Thoracic aorta (tissue), 2 donors: ENCODE results near the gene SEC14L5. TPM values are rescaled to one million over a fixed set of nuclear protein-coding genes. Genes with fewer than 3 reads are reported as not detected.
"Not testable (repeated sequence)": the region's sequence is repeated elsewhere in the genome, so short reads cannot be mapped to it uniquely, and the experiment has no call there.

Experiments used
- ATAC-seq: fragments of 150-250 bp; one replicate; pipeline ENCODE4 v1.8.0; 2017; ENCODE audit warnings: low read depth; ENCODE audit not compliant: insufficient number of reproducible peaks, low FRiP score
- DNase-seq: peaks from one replicate; pipeline ENCODE4 v3.0.0-alpha.2; 2020; ENCODE audit warnings: low spot score
- H3K27ac ChIP-seq, 2 donors: fragments of 200-600 bp; sonication (generic); 1 replicate in 1 of 2; 2 replicates in 1 of 2; pipeline ENCODE4 v1.5.1; 2016; ENCODE audit warnings: mild to moderate bottlenecking in 2 of 2, moderate library complexity in 2 of 2
- H3K27me3 ChIP-seq: fragments of 200-600 bp; sonication (generic); replicated peaks from 2 replicates; pipeline ENCODE4 v1.6.0; 2016; ENCODE audit warnings: mild to moderate bottlenecking; ENCODE audit not compliant: insufficient read depth
- H3K36me3 ChIP-seq: fragments of 200-600 bp; sonication (generic); one replicate; pipeline ENCODE4 v1.5.1; 2016
- H3K4me1 ChIP-seq, 2 donors: fragments of 200-600 bp; sonication (generic); 1 replicate in 1 of 2; 2 replicates in 1 of 2; pipeline versions ENCODE4 v1.5.1 to v1.6.0; 2016; ENCODE audit warnings: low read depth in 2 of 2, mild to moderate bottlenecking in 1 of 2; ENCODE audit not compliant: control insufficient read depth in 1 of 2
- H3K4me3 ChIP-seq: fragments of 200-600 bp; sonication (generic); 2 replicates; pipeline ENCODE4 v1.5.1; 2016; ENCODE audit warnings: mild to moderate bottlenecking
- H3K9me3 ChIP-seq: fragments of 200-600 bp; sonication (generic); 2 replicates; pipeline ENCODE4 v1.5.1; 2016
- total RNA-seq, 2 donors: library from RNA; depleted of rRNA; stranded (reverse); fragments of >200 nt; gene quantifications; one replicate each; pipeline versions ENCODE4 v1.1.0 to v1.2.3, GENCODE V29; 2016
- TF ChIP-seq, protein P1 (sequence below): fragments of 200-600 bp; sonication (generic); IDR thresholded peaks from one replicate; pipeline ENCODE4 v1.5.1; 2019; ENCODE audit warnings: antibody characterized with exemption

Gene SEC14L5
- total RNA-seq, 2 donors from 2014 or later: 0.92 to 4.6 TPM

- no peak for ATAC-seq
These were observed 11.2 kb upstream of the SEC14L5 start for GRCh38 chr16:4946917-4947316.

DNA sequence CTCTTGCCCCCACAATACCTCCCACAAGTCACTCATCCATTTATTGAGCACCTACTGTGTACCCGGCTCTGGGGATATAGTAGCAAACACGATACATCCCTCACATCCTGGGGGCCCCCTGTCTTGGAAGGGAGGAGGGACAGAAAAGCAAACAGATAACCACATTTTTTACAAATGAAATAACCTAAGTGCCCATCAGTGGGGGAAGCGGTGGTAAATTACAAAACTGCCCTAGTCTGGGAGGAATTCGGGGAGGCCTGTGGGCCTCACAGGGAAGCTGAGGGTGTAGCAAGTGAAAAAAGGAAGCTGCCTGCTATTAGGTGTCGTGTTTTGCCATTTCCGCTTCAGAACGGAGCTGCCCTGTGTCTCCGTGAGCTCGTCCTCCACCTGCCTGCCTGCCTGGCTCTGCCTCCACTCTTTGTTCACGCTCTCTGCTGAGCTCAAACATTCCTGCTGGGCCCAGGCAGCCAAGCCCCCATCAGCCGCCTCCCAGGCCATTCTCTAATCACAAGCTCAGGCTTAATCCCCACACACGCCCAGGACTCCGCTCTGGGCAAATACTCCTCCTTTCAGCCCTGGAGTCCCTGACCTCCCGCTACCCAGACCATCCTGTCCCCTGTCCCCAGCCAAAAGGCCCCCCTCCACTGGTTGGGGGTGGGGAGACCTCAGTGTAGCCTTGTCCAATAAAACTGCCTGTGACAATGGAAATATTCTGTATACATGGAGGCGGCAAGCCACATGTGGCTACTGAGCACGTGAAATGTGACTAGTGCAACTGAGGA lies 10.2 kb upstream of the SEC14L5 start:
- H3K27ac ChIP-seq: no peak overlapping the region
- ATAC-seq (no peak), DNase-seq (no peak)
- no peaks in the 10 kb centered on the region for H3K36me3 ChIP-seq
- no peaks in the 10 kb centered on the region for H3K27me3 ChIP-seq
- H3K9me3 ChIP-seq: no peaks in the 10 kb centered on the region
- no peak overlapping the region for H3K4me3 ChIP-seq
- H3K4me1 ChIP-seq: peaks cover 25 to 30% of the 10 kb centered on the region in 2 donors
- TF ChIP-seq, protein P1, sequence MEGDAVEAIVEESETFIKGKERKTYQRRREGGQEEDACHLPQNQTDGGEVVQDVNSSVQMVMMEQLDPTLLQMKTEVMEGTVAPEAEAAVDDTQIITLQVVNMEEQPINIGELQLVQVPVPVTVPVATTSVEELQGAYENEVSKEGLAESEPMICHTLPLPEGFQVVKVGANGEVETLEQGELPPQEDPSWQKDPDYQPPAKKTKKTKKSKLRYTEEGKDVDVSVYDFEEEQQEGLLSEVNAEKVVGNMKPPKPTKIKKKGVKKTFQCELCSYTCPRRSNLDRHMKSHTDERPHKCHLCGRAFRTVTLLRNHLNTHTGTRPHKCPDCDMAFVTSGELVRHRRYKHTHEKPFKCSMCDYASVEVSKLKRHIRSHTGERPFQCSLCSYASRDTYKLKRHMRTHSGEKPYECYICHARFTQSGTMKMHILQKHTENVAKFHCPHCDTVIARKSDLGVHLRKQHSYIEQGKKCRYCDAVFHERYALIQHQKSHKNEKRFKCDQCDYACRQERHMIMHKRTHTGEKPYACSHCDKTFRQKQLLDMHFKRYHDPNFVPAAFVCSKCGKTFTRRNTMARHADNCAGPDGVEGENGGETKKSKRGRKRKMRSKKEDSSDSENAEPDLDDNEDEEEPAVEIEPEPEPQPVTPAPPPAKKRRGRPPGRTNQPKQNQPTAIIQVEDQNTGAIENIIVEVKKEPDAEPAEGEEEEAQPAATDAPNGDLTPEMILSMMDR: no peak

More at GRCh38 chr16:4946917-4947316, 11.2 kb upstream of the SEC14L5 start:
- Histone ChIP-seq H3K27me3 (no peaks in the 10 kb centered on the region), H3K36me3 (no peaks in the 10 kb centered on the region), H3K4me1 (peaks cover 32 to 40% of the 10 kb centered on the region in 2 donors), H3K27ac (no peak overlapping the region), H3K4me3 (no peak overlapping the region), H3K9me3 (no peaks in the 10 kb centered on the region)
- TF ChIP-seq, protein P1: no peak
- DNase-seq: no peak

GRCh38 chr16:4948903-4949766 lies 9.0 kb upstream of the SEC14L5 start:
- Histone ChIP-seq H3K27me3 (no peaks in the 10 kb centered on the region), H3K36me3 (no peaks in the 10 kb centered on the region), H3K27ac (no peak overlapping the region), H3K9me3 (no peaks in the 10 kb centered on the region), H3K4me3 (no peak overlapping the region), H3K4me1 (peaks cover 15 to 18% of the 10 kb centered on the region in 2 donors)
- DNase-seq: no peak
- no peak for ATAC-seq
- TF ChIP-seq, protein P1: no peak

DNA sequence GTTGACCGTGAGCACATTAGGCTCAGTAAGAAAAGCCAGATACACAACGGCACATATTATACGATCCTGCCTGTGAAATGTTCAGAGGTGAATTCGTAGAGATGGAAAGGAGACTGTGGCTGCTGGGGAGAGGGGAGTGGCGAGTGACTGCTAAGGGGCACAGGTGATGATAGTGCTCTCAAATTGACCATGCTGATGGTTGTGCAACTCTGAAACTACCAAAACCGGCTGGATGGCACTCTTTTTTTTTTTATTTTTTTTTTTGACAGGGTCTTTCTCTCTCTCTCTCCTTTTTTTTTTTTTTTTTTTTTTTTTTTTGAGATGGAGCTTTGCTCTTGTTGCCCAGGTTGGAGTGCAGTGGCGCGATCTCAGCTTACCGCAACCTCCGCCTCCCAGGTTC lies 8.1 kb upstream of the SEC14L5 start:
- Histone ChIP-seq H3K27me3 (no peaks in the 10 kb centered on the region), H3K36me3 (no peaks in the 10 kb centered on the region), H3K4me3 (no peak overlapping the region), H3K27ac (no peak overlapping the region), H3K4me1 (peaks cover 9 to 12% of the 10 kb centered on the region in 2 donors), H3K9me3 (no peaks in the 10 kb centered on the region)
- DNase-seq (no peak), ATAC-seq (no peak)
- TF ChIP-seq, protein P1: no peak

- H3K9me3 ChIP-seq, H3K4me3 ChIP-seq, H3K36me3 ChIP-seq, ATAC-seq, H3K27me3 ChIP-seq, DNase-seq, H3K4me1 ChIP-seq, H3K27ac ChIP-seq: not testable (repeated sequence)
These were observed 6.5 kb upstream of the SEC14L5 start for GRCh38 chr16:4951583-4951982.
